Gastroesophageal sphincter (tissue), 3 donors: ENCODE measurements around the gene HAUS7.

Experiments used
- POLR2A ChIP-seq, 2 donors: fragments of 450-650 bp; IDR thresholded peaks; one replicate each; pipeline ENCODE4 v1.6.1; 2017; ENCODE audit warnings: antibody characterized with exemption in 2 of 2, mild to moderate bottlenecking in 2 of 2, moderate library complexity in 1 of 2
- TF ChIP-seq, protein P1 (sequence below), 4 experiments: fragments of 200-600 bp in 2 of 4; fragments of 450-650 bp in 2 of 4; sonication (generic) in 1 of 4; IDR thresholded peaks; one replicate each; pipeline ENCODE4 v1.5.1; 2017 to 2019; ENCODE audit warnings: antibody characterized with exemption in 4 of 4, mild to moderate bottlenecking in 2 of 4, moderate library complexity in 2 of 4

DNA sequence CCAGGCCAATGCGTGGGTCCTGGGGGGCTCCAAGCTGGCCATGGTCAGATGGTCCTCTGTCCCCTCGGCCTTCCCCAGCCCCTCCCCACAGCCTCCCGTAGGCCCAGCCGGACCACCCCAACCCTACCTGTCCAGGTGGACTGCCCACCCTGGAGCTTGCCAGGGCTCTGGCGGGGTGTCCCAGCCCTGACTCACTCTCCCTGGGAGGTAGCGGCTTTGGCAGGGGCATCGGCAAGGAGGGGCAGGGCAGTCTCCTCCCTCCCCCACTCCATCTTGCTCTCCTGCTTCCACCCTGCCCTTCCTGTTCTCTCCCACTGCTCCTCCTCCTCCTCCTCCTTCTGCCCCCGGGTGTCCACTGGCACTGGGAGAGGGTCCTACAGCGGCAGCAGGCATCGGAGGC lies 31.8 kb upstream of the HAUS7 start:
- TF ChIP-seq, protein P1, sequence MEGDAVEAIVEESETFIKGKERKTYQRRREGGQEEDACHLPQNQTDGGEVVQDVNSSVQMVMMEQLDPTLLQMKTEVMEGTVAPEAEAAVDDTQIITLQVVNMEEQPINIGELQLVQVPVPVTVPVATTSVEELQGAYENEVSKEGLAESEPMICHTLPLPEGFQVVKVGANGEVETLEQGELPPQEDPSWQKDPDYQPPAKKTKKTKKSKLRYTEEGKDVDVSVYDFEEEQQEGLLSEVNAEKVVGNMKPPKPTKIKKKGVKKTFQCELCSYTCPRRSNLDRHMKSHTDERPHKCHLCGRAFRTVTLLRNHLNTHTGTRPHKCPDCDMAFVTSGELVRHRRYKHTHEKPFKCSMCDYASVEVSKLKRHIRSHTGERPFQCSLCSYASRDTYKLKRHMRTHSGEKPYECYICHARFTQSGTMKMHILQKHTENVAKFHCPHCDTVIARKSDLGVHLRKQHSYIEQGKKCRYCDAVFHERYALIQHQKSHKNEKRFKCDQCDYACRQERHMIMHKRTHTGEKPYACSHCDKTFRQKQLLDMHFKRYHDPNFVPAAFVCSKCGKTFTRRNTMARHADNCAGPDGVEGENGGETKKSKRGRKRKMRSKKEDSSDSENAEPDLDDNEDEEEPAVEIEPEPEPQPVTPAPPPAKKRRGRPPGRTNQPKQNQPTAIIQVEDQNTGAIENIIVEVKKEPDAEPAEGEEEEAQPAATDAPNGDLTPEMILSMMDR (IDR thresholded peaks at IDR 0.05): no peak
- no peak for TF ChIP-seq POLR2A (IDR thresholded peaks at IDR 0.05)
